Nephron (organoid): ENCODE data around the gene PTPRU.
A peak's percentile ranks its signal among the peaks of the same experiment; 100 is the strongest.

Experiments
- H3K27ac Mint-ChIP-seq, 3 experiments: 2 replicates each; pipeline ENCODE4 v1.8.0; 2020; ENCODE audit warnings: mixed read lengths in 3 of 3, mild to moderate bottlenecking in 2 of 3, moderate library complexity in 1 of 3
- H3K27me3 Mint-ChIP-seq: 2 replicates; pipeline ENCODE4 v1.8.0; 2021; ENCODE audit warnings: low read depth, mild to moderate bottlenecking, moderate library complexity, mixed read lengths
- H3K36me3 Mint-ChIP-seq: 2 replicates; pipeline ENCODE4 v1.8.0; 2020; ENCODE audit warnings: low read depth, mixed read lengths
- H3K4me1 Mint-ChIP-seq: 2 replicates; pipeline ENCODE4 v1.8.0; 2020; ENCODE audit warnings: mixed read lengths
- H3K4me3 Mint-ChIP-seq, 3 experiments: 2 replicates each; pipeline ENCODE4 v1.8.0; 2020; ENCODE audit warnings: mild to moderate bottlenecking in 3 of 3, mixed read lengths in 3 of 3, moderate library complexity in 2 of 3
- H3K9me3 Mint-ChIP-seq: 2 replicates; pipeline ENCODE4 v1.8.0; 2020; ENCODE audit warnings: mixed read lengths
- CTCF ChIP-seq, 3 experiments: fragments of 200-600 bp; sonication (generic); IDR thresholded peaks; one replicate each; pipeline ENCODE4 v1.5.0; 2021; ENCODE audit warnings: antibody characterized with exemption in 3 of 3; ENCODE audit not compliant: unreplicated experiment in 3 of 3

PTPRU gene

GRCh38 chr1:29247044-29247443, 10.7 kb downstream of the PTPRU start:
- no peak overlapping the region for H3K27ac Mint-ChIP-seq
- no peaks in the 10 kb centered on the region for H3K9me3 Mint-ChIP-seq
- H3K4me3 Mint-ChIP-seq = no peak overlapping the region
- H3K27me3 Mint-ChIP-seq = peaks cover 12% of the 10 kb centered on the region
- H3K4me1 Mint-ChIP-seq = peaks cover 21% of the 10 kb centered on the region
- no peaks in the 10 kb centered on the region for H3K36me3 Mint-ChIP-seq
- TF ChIP-seq CTCF (IDR thresholded peaks at IDR 0.05; ENCODE audit: unreplicated experiment in 3 of 3) = no peak

- Mint-ChIP-seq H3K9me3 (no peaks in the 10 kb centered on the region), H3K27me3 (peaks cover 12% of the 10 kb centered on the region), H3K4me1 (peaks cover 21% of the 10 kb centered on the region), H3K36me3 (no peaks in the 10 kb centered on the region), H3K4me3 (no peak overlapping the region), H3K27ac (no peak overlapping the region)
- TF ChIP-seq CTCF (IDR thresholded peaks at IDR 0.05; ENCODE audit: unreplicated experiment in 3 of 3) = no peak
Measured at GRCh38 chr1:29247571-29248273, 11.4 kb downstream of the PTPRU start.

GRCh38 chr1:29248409-29248808, 12.1 kb downstream of the PTPRU start:
- H3K4me3 Mint-ChIP-seq = no peak overlapping the region
- H3K27ac Mint-ChIP-seq = peak overlapping the region in 2 of 3 experiments; percentile 24 to 89
- H3K36me3 Mint-ChIP-seq = no peaks in the 10 kb centered on the region
- H3K9me3 Mint-ChIP-seq = no peaks in the 10 kb centered on the region
- peaks cover 21% of the 10 kb centered on the region for H3K4me1 Mint-ChIP-seq
- H3K27me3 Mint-ChIP-seq = peaks cover 12% of the 10 kb centered on the region
- no peak for TF ChIP-seq CTCF (IDR thresholded peaks at IDR 0.05; ENCODE audit: unreplicated experiment in 3 of 3)

- peaks cover 21% of the 10 kb centered on the region for H3K4me1 Mint-ChIP-seq
- no peaks in the 10 kb centered on the region for H3K36me3 Mint-ChIP-seq
- H3K27ac Mint-ChIP-seq = peak overlapping the region; percentile 24 to 89 (median 26)
- H3K27me3 Mint-ChIP-seq = peaks cover 12% of the 10 kb centered on the region
- TF ChIP-seq CTCF (IDR thresholded peaks at IDR 0.05; ENCODE audit: unreplicated experiment in 3 of 3) = no peak
- H3K9me3 Mint-ChIP-seq = no peaks in the 10 kb centered on the region
- no peak overlapping the region for H3K4me3 Mint-ChIP-seq
Measured at GRCh38 chr1:29249170-29249691, 12.9 kb downstream of the PTPRU start.

GRCh38 chr1:29249951-29250581, 13.7 kb downstream of the PTPRU start:
- H3K27ac Mint-ChIP-seq = peak overlapping the region; percentile 24 to 89 (median 26)
- H3K4me3 Mint-ChIP-seq = no peak overlapping the region
- peaks cover 21% of the 10 kb centered on the region for H3K4me1 Mint-ChIP-seq
- H3K36me3 Mint-ChIP-seq = no peaks in the 10 kb centered on the region
- no peaks in the 10 kb centered on the region for H3K9me3 Mint-ChIP-seq
- TF ChIP-seq CTCF (IDR thresholded peaks at IDR 0.05; ENCODE audit: unreplicated experiment in 3 of 3) = no peak
- H3K27me3 Mint-ChIP-seq = peaks cover 12% of the 10 kb centered on the region
